ENCODE results near the gene ZNF335. TPM values are rescaled to one million over a fixed set of nuclear protein-coding genes. Genes with fewer than 3 reads are reported as not detected.

ZNF335 gene
- total RNA-seq, 1 donor from 2014 or later = 23.9 TPM

- Mint-ChIP-seq H3K36me3 (ENCODE audit: unreplicated experiment) (no peaks in the 10 kb centered on the region), H3K9me3 (ENCODE audit: unreplicated experiment) (no peaks in the 10 kb centered on the region), H3K27ac (ENCODE audit: unreplicated experiment) (no peak overlapping the region), H3K27me3 (ENCODE audit: unreplicated experiment) (peaks cover 35% of the 10 kb centered on the region), H3K4me1 (ENCODE audit: unreplicated experiment) (peaks cover 9% of the 10 kb centered on the region), H3K4me3 (ENCODE audit: unreplicated experiment) (no peak overlapping the region)
- peak; percentile 20 for TF ChIP-seq CTCF (IDR thresholded peaks at IDR 0.05)
- no peak for DNase-seq (ENCODE audit: extremely low spot score, unreplicated experiment)
Observed at GRCh38 chr20:46011631-46012482, 39.9 kb upstream of the ZNF335 start.

GRCh38 chr20:46010491-46011391 is 38.7 kb upstream of the ZNF335 start:
- no peak for DNase-seq (ENCODE audit: extremely low spot score, unreplicated experiment)
- Mint-ChIP-seq H3K9me3 (ENCODE audit: unreplicated experiment) (no peaks in the 10 kb centered on the region), H3K36me3 (ENCODE audit: unreplicated experiment) (no peaks in the 10 kb centered on the region), H3K27ac (ENCODE audit: unreplicated experiment) (no peak overlapping the region), H3K4me1 (ENCODE audit: unreplicated experiment) (peaks cover 9% of the 10 kb centered on the region), H3K27me3 (ENCODE audit: unreplicated experiment) (peaks cover 33% of the 10 kb centered on the region), H3K4me3 (ENCODE audit: unreplicated experiment) (no peak overlapping the region)
- TF ChIP-seq CTCF (IDR thresholded peaks at IDR 0.05) = no peak

- Mint-ChIP-seq H3K4me3 (ENCODE audit: unreplicated experiment) (no peak overlapping the region), H3K36me3 (ENCODE audit: unreplicated experiment) (no peaks in the 10 kb centered on the region), H3K4me1 (ENCODE audit: unreplicated experiment) (peaks cover 9% of the 10 kb centered on the region), H3K9me3 (ENCODE audit: unreplicated experiment) (no peaks in the 10 kb centered on the region), H3K27ac (ENCODE audit: unreplicated experiment) (no peak overlapping the region), H3K27me3 (ENCODE audit: unreplicated experiment) (peaks cover 28% of the 10 kb centered on the region)
- TF ChIP-seq CTCF (IDR thresholded peaks at IDR 0.05) = no peak
- no peak for DNase-seq (ENCODE audit: extremely low spot score, unreplicated experiment)
Observed at GRCh38 chr20:46009816-46010215, 37.8 kb upstream of the ZNF335 start.

GRCh38 chr20:46007671-46008070 is 35.7 kb upstream of the ZNF335 start:
- Mint-ChIP-seq H3K4me3 (ENCODE audit: unreplicated experiment) (no peak overlapping the region), H3K4me1 (ENCODE audit: unreplicated experiment) (peaks cover 5% of the 10 kb centered on the region), H3K9me3 (ENCODE audit: unreplicated experiment) (no peaks in the 10 kb centered on the region), H3K36me3 (ENCODE audit: unreplicated experiment) (no peaks in the 10 kb centered on the region), H3K27me3 (ENCODE audit: unreplicated experiment) (peaks cover 24% of the 10 kb centered on the region), H3K27ac (ENCODE audit: unreplicated experiment) (no peak overlapping the region)
- TF ChIP-seq CTCF (IDR thresholded peaks at IDR 0.05) = no peak
- DNase-seq (ENCODE audit: extremely low spot score, unreplicated experiment) = no peak

GRCh38 chr20:46006964-46007363 is 35.0 kb upstream of the ZNF335 start:
- H3K36me3 Mint-ChIP-seq (ENCODE audit: unreplicated experiment) = no peaks in the 10 kb centered on the region
- DNase-seq (ENCODE audit: extremely low spot score, unreplicated experiment) = no peak
- H3K4me3 Mint-ChIP-seq (ENCODE audit: unreplicated experiment) = no peak overlapping the region
- no peak overlapping the region for H3K27ac Mint-ChIP-seq (ENCODE audit: unreplicated experiment)
- H3K4me1 Mint-ChIP-seq (ENCODE audit: unreplicated experiment) = peaks cover 5% of the 10 kb centered on the region
- H3K9me3 Mint-ChIP-seq (ENCODE audit: unreplicated experiment) = no peaks in the 10 kb centered on the region
- H3K27me3 Mint-ChIP-seq (ENCODE audit: unreplicated experiment) = peaks cover 25% of the 10 kb centered on the region
- no peak for TF ChIP-seq CTCF (IDR thresholded peaks at IDR 0.05)

Data from osteocyte (in vitro differentiated cells).